Activated T-helper 9 cell treated with anti-CD3 and anti-CD28 coated beads, Interleukin-2, amount 50 U/mL, for 16 hours (primary cell): ENCODE measurements around the gene HHAT.

Experiments used
- DNase-seq: peaks from one replicate; pipeline ENCODE4 v3.0.0-alpha.2; 2020; ENCODE audit warnings: low read depth

Gene HHAT

DNA sequence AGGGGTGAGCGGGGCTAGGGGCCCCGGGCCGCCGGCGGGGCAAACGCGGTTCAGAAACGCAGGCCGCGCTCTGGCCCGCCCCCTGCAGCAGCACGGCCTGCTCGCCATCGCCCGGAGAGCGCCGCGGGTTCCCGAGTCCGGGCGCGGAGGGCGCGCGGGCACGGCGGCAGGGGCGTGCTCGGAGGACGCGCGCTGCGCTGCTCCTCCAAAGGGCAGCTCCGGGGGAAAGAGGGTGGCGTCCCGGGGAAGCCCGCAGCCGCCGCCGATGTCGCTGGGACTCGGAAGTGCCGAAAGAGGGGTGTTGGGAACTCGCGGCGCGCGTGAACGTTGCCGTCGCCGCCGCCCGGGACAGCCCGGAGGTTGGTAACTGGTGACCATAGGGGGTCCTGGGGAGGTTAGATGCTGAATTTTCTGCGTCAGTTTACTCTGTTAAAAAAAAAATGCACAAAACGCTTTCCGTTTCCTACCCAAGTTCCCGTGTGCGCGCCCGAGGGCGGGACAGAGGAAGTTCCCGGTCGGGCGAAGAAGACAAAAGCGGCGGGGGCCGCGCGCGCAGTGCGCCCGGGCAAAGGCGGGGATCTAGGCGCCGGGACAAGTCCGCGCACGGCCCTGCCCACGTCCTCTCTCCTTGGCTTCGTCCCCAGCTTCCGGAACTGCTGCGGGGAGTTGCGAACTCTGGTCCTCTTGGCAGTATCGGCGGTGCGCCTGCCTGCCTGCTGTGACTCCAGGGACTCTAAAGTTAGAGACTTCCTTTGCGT is at the start of gene HHAT:
TSS of gene HHAT (plus strand) at position 157 of the 758 bp plus-strand sequence. CDS start 20,074 bp downstream, outside the sequence.
- DNase-seq: peak; percentile 50

GRCh38 chr1:210280221-210280620 is 48.5 kb upstream of the HHAT start:
- DNase-seq: no peak

DNA sequence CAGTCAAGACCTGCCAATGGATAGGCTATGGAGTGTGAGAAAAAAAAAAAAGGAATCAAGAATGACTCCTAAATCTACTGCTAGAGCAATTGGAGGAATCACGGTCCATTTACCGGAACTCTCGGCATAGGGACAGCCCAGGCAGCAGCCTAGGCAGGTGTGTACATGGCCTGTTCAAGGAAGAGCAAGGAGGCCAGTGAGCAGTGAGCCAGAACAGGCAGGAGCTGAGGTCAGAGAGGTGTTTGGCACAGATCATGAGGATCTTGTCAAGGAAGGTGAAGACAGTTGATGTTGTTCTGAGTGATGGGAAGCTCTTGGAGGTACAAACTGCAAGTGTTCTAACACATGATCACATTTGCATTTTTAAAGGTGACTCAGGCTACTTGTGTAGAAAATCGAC is 40.6 kb upstream of the HHAT start:
- no peak for DNase-seq

DNA sequence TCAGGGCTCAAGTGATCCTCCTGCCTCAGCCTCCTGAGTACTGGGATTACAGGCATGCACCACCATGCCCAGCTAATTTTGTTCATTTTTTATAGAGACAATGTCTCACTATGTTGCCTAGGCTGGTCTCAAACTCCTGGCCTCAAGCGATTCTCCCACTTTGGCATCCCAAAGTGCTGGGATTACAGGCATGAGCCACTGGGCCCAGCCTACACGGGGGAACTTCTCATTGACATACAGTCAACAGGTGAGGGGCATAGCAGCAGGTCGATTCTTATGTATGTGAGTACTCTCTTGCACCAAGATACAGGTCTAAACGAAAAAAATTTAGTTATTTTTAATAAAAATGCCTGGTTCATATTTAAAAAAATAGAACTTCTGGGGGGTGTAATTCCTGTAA is 39.5 kb upstream of the HHAT start:
- no peak for DNase-seq

DNA sequence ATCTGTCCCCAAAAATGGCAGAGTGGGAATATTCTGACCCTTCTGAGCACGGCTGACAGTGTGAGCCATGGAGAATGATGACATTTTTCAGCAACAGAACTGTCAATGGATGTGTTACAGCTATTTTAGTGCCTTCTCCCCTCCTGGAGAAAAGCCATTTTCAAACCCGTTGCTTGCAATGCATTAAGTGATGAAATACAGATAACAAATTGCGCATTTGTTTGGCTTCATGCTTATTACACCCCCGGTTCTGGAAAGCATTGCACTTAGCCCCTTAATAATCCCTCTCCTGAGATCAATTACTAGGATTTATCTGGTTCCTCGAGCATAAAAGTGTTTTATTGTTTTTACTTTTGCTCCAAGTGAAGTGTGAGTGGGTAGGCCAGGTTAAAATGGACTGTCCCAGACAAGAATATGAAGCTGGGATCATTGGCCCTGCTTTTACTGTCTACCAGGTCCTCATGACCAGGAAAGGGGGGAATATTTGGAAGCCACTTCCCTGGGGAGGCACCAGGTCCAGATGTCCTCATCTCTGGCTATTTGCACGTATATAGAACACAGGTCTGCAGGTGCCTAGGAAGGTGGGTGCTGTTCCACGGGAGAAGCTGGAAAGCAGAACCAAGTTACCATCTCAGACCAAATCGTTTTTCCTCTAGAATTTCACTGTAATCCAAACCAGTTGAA is 37.5 kb upstream of the HHAT start:
- DNase-seq: no peak

DNA sequence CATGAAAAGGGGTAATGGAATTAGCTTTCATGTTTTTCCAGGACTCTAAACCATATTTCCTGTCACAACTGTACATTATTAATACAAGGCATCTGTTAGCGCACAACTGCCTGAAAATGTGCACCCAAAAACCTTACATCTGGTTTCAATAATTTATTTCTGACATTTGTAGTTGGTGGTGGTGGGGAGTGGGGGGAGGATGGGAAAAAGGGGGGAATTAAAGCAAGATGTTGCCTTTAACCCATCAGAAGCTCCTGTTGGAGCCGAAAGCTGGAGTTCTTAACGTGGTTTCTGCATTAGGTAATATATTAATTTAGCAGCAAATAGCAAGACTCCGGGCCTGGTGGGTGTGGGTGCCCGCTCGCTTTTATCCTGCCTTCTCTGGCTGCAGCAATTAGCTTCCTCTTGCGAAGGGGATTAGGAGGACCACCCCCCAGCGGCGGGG is 36.9 kb upstream of the HHAT start:
- DNase-seq: no peak

DNA sequence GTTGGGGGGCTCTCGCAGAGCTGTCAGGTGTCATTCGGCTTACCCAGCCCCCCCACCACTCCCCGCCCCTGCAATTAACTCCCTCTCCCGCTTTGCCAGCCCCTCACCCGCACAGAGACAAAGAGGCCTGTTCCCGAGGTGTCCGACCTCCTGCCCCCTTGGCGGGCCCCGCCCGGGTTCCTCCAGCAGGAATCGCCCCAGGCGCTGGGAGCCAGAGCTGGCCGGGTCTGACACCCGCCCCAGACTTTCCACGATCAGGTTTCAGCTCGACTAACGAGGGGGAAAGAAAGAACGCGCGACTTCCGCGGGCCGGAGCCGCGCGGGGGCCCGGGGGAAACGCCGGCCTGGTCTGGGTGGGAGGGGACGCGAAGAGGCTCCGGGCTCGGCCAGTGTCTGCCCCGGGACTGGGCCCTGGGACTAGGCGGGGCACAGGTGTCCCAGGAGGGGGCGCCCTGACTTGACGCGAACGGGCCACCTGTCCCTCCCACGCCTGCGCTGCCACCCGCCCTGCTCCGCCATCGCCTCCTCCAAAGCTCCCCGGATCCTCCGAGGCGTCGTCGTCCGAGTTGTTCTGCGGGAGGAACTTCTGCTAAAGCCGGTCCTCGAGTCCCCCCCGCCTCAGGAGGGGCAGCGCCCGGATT is 36.4 kb upstream of the HHAT start:
- DNase-seq: peak; percentile 12

GRCh38 chr1:210293171-210293607 is 35.5 kb upstream of the HHAT start:
- DNase-seq: no peak

DNA sequence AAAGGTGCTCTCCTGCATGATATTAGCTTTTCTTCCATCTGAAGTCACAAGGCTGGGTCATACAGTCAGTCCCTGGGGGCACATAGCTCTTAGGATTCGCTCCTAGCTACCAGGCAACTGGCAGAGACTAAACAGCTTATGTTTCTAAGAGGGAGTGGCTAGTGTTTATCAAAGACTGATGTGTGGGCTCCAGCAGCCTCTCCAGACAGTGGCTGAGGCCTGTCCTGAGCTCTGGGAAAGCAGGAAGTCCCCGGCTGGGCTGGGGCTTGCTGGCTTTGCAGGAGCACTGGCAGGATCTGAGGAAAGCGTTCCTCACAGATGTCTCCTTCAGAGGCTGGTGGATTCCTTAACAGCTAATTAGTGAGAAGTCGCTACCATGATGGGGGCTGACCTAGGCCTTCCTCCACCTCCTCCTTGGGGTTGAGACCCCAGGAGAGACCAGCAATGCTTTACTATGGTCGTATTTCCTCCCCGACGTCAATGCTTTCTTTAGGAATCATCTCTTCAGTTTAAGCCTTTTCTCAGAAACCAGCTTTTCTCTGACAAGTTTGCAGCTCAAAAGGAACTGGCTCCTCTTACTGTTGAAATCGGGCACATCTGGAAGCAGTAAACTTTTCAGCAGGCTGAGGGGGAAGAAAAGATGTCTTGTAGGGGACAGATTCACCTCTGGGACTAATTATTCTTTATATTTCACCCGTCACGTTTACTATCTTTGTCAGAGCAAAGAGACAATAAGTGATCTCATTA is 33.5 kb upstream of the HHAT start:
- no peak for DNase-seq

DNA sequence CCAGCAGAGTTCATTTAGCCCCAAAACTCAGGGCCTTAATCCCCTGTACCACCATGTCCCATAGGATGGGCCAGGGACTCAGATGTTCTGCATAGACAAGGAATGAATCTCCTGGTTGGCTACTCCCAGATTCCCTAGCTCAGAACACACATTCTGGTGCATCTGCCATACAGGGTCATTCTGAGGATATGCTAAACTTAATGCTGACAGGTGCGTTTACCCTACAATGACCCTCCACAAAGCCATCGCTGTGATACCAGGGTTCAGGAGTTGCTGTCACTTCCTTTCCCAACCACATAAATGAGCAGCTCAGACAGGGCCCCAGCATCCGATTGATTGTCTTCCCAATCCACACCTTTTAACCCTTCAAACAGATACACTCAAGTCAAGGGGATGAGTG is 32.0 kb upstream of the HHAT start:
- no peak for DNase-seq

GRCh38 chr1:210298296-210298695 is 30.4 kb upstream of the HHAT start:
- DNase-seq: no peak

- no peak for DNase-seq
Measured at GRCh38 chr1:210298936-210299335, 29.8 kb upstream of the HHAT start.

GRCh38 chr1:210299501-210299900 is 29.2 kb upstream of the HHAT start:
- DNase-seq: no peak

GRCh38 chr1:210300923-210301614 is 27.6 kb upstream of the HHAT start:
- no peak for DNase-seq

GRCh38 chr1:210301615-210302000 is 27.1 kb upstream of the HHAT start:
- DNase-seq: no peak

- DNase-seq: no peak
Measured at GRCh38 chr1:210302501-210302900, 26.2 kb upstream of the HHAT start.

- no peak for DNase-seq
Measured at GRCh38 chr1:210303391-210303790, 25.3 kb upstream of the HHAT start.

GRCh38 chr1:210310562-210311153 is 18.0 kb upstream of the HHAT start:
- no peak for DNase-seq

GRCh38 chr1:210311726-210312493 is 16.8 kb upstream of the HHAT start:
- DNase-seq: no peak

DNA sequence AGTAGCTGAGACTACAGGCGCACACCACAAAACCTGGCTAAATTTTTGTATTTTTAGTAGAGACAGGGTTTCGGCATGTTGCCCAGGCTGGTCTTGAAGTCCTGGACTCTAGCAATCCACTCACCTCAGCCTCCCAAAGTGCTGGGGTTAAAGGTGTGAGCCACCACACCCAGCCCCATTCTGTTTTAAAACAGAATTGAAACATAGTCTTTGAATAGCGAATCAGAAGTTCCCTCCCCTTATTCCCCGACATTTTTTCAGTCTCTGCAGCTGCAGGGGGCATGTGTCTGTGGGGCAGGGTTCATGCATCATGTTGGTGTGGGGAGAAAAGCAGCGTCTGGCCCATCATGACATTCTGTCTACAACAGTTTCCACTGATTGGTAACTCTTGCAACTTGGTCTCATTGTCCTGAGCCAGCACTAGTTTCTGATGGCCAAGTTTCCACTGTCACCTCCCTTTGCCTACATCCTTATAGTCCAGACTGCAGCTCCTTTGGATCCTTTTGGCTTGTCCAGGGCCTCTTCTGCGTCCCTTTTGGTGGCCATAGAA is 15.6 kb upstream of the HHAT start:
- DNase-seq: no peak
